HEK293T (cell line): ENCODE results near the gene OGFOD2.

ENCODE experiments used
- FOXA1 ChIP-seq: fragments of 450-650 bp; IDR thresholded peaks from 2 replicates; pipeline ENCODE4 v1.6.1; 2016; ENCODE audit warnings: mild to moderate bottlenecking
- TARDBP ChIP-seq: fragments of 450-650 bp; IDR thresholded peaks from 2 replicates; pipeline ENCODE4 v1.6.1; 2016

DNA sequence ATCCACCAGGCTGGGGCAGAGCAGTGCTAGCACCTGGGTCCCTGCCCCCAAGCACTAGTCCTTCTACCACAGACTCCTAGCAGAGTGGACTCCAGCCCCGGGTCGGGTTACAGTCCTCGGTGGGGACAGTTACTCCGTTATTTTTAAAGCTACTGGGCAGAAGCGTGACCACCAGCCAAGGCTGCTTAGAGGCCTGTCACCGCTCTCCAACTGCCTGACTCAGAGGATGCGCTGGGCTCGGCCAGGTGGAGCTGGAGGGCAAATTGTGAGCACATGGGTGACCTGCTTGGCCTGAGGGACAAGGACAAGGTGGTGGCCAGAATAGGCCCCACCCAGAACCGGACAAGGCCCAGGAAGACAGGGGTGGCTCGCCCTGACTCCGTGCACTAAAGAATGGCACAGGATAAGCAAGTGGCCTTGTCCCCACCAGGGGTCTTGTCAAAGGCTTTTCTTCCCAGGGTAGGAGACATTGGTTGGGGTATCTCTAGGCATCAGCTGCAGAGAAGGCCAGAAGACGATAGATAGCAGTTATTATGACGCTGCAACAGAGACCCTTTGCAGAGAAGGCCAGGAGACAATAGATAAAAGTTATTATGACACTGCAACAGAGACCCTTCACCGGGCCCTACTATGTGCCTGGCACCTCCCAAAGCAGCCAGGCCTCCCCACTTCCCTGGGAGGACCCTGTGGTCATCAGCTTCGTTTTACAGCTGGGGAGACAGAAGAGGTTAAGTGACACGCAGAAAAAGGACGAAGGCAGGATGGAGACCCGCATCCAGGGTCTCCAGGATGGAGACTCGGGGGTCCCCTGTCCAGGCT, 10.4 kb upstream of the OGFOD2 start:
- TF ChIP-seq FOXA1 (no peak), TARDBP (no peak)
